HG03460 (cell line): ENCODE data around the gene ARL3.

Experiments
- ATAC-seq: cut with Tn5 transposase; IDR thresholded peaks from one replicate; pipeline ENCODE4 v1.9.1; 2021; ENCODE audit not compliant: unreplicated experiment

Gene ARL3

GRCh38 chr10:102653060-102653459 is 61.1 kb downstream of the ARL3 start:
- no peak for ATAC-seq

GRCh38 chr10:102652170-102652916 is 61.9 kb downstream of the ARL3 start:
- ATAC-seq = no peak

- no peak for ATAC-seq
Measured at GRCh38 chr10:102651455-102652169, 62.6 kb downstream of the ARL3 start.

GRCh38 chr10:102650655-102651454 is 63.3 kb downstream of the ARL3 start:
- ATAC-seq = no peak

GRCh38 chr10:102649797-102650654 is 64.2 kb downstream of the ARL3 start:
- ATAC-seq = no peak

- ATAC-seq = no peak
Measured at GRCh38 chr10:102648889-102649796, 65.1 kb downstream of the ARL3 start.

- no peak for ATAC-seq
Measured at GRCh38 chr10:102648269-102648888, 65.8 kb downstream of the ARL3 start.

GRCh38 chr10:102647443-102648268 is 66.5 kb downstream of the ARL3 start:
- no peak for ATAC-seq

- no peak for ATAC-seq
Measured at GRCh38 chr10:102646610-102647442, 67.4 kb downstream of the ARL3 start.

GRCh38 chr10:102645741-102646609 is 68.2 kb downstream of the ARL3 start:
- peak; percentile 34 for ATAC-seq

- ATAC-seq = no peak
Measured at GRCh38 chr10:102645388-102645740, 68.8 kb downstream of the ARL3 start.

- ATAC-seq = no peak
Measured at GRCh38 chr10:102644646-102645387, 69.4 kb downstream of the ARL3 start.

GRCh38 chr10:102644066-102644645 is 70.0 kb downstream of the ARL3 start, which contains the start of gene TRIM8:
Gene TRIM8 (plus strand): TSS chr10:102644479. CDS start chr10:102644618, 139 bp downstream.
- ATAC-seq = no peak

GRCh38 chr10:102643336-102644065 is 70.7 kb downstream of the ARL3 start:
- ATAC-seq = no peak
